OCI-LY1 (cell line): ENCODE data around the gene PRG2.

Source experiments
- H2AFZ ChIP-seq: fragments of 200-600 bp; sonication (generic), shearing (Covaris generic); 2 replicates; pipeline ENCODE4 v1.6.0; 2014; ENCODE audit warnings: antibody characterized with exemption, mild to moderate bottlenecking, low read length
- H3F3A ChIP-seq: fragments of 200-600 bp; sonication (generic), shearing (Covaris generic); 2 replicates; pipeline ENCODE4 v1.6.0; 2014; ENCODE audit warnings: mild to moderate bottlenecking, antibody characterized with exemption, low read length, moderate library complexity; ENCODE audit not compliant: insufficient read depth
- H3K27ac ChIP-seq: fragments of 200-600 bp; sonication (generic); 2 replicates; pipeline ENCODE4 v1.5.1; 2014; ENCODE audit warnings: low read length, mixed run types, mild to moderate bottlenecking, low read depth; ENCODE audit not compliant: poor library complexity, severe bottlenecking
- H3K27me3 ChIP-seq: fragments of 200-600 bp; sonication (generic); 2 replicates; pipeline ENCODE4 v1.6.0; 2014; ENCODE audit warnings: antibody characterized with exemption, mild to moderate bottlenecking, low read length, moderate library complexity; ENCODE audit not compliant: insufficient read depth
- H3K36me3 ChIP-seq: fragments of 200-600 bp; sonication (generic); 2 replicates; pipeline ENCODE4 v1.6.1; 2014; ENCODE audit warnings: mild to moderate bottlenecking, antibody characterized with exemption, low read length, moderate library complexity, mixed read lengths; ENCODE audit not compliant: insufficient read depth
- H3K4me1 ChIP-seq: fragments of 200-600 bp; sonication (generic); 2 replicates; pipeline ENCODE4 v1.5.1; 2014; ENCODE audit warnings: mild to moderate bottlenecking, low read length, moderate library complexity; ENCODE audit not compliant: insufficient read depth, severe bottlenecking
- H3K4me2 ChIP-seq: fragments of 200-600 bp; sonication (generic), shearing (Covaris generic); 2 replicates; pipeline ENCODE4 v1.6.1; 2014; ENCODE audit warnings: low read length
- H3K4me3 ChIP-seq: fragments of 200-600 bp; sonication (generic); 2 replicates; pipeline ENCODE4 v1.5.1; 2014; ENCODE audit warnings: low read length, low read depth, mild to moderate bottlenecking, mixed read lengths; ENCODE audit not compliant: poor library complexity, severe bottlenecking
- H3K79me2 ChIP-seq: fragments of 200-600 bp; shearing (Covaris generic); 2 replicates; pipeline ENCODE4 v1.6.1; 2016; ENCODE audit warnings: mixed run types, low read length, mixed read lengths; ENCODE audit not compliant: insufficient read depth
- H3K9ac ChIP-seq: fragments of 200-600 bp; sonication (generic), shearing (Covaris generic); 2 replicates; pipeline ENCODE4 v1.6.1; 2014; ENCODE audit warnings: mild to moderate bottlenecking, low read length, mixed read lengths
- H3K9me2 ChIP-seq: fragments of 200-600 bp; sonication (generic), shearing (Covaris generic); 2 replicates; pipeline ENCODE4 v1.6.1; 2014; ENCODE audit warnings: low read depth, mild to moderate bottlenecking, low read length, mixed read lengths
- H3K9me3 ChIP-seq: fragments of 200-600 bp; shearing (Covaris generic); 2 replicates; pipeline ENCODE4 v1.6.1; 2014; ENCODE audit warnings: low read length, mixed read lengths
- H4K20me1 ChIP-seq: fragments of 200-600 bp; sonication (generic), shearing (Covaris generic); 2 replicates; pipeline ENCODE4 v1.6.0; 2016; ENCODE audit warnings: mild to moderate bottlenecking, low read length; ENCODE audit not compliant: insufficient read depth
- EZH2 ChIP-seq: fragments of 200-600 bp; sonication (generic), shearing (Covaris generic); IDR thresholded peaks from 2 replicates; pipeline ENCODE4 v1.8.0; 2017; ENCODE audit warnings: borderline replicate concordance, mixed run types, mild to moderate bottlenecking, antibody characterized with exemption, low read length, moderate library complexity, mixed read lengths
- TF ChIP-seq, protein P1 (sequence below): fragments of 200-600 bp; sonication (generic), shearing (Covaris generic); IDR thresholded peaks from 2 replicates; pipeline ENCODE4 v1.5.1; 2017; ENCODE audit warnings: mild to moderate bottlenecking, antibody characterized with exemption, low read length, moderate library complexity, mixed read lengths

PRG2 gene

DNA sequence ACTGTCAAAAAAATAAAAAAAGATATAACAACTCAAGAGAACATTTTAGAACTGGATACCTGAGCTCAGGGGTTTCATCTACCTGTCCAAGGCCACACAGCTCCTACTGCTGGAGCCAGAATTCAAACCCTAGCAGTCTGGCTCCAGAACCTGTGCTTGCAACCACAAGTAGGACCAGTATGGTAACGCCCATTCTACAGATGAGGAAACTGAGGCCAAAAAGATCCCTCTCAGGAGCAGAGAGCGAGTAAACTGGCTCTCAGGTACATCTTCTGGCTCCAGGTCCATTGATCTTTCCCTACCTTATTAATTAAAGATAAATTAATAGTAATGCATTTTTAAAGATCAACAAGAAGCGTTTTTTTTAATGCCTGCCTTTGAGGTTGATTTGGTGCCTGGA is 33.1 kb downstream of the PRG2 start:
- TF ChIP-seq, protein P1, sequence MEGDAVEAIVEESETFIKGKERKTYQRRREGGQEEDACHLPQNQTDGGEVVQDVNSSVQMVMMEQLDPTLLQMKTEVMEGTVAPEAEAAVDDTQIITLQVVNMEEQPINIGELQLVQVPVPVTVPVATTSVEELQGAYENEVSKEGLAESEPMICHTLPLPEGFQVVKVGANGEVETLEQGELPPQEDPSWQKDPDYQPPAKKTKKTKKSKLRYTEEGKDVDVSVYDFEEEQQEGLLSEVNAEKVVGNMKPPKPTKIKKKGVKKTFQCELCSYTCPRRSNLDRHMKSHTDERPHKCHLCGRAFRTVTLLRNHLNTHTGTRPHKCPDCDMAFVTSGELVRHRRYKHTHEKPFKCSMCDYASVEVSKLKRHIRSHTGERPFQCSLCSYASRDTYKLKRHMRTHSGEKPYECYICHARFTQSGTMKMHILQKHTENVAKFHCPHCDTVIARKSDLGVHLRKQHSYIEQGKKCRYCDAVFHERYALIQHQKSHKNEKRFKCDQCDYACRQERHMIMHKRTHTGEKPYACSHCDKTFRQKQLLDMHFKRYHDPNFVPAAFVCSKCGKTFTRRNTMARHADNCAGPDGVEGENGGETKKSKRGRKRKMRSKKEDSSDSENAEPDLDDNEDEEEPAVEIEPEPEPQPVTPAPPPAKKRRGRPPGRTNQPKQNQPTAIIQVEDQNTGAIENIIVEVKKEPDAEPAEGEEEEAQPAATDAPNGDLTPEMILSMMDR = no peak
- TF ChIP-seq EZH2 = no peak
- no peaks in the 10 kb centered on the region for H3K9me2 ChIP-seq
- no peaks in the 10 kb centered on the region for H3K4me1 ChIP-seq
- no peak overlapping the region for H2AFZ ChIP-seq
- H3K27me3 ChIP-seq = no peaks in the 10 kb centered on the region
- H4K20me1 ChIP-seq = no peaks in the 10 kb centered on the region
- H3F3A ChIP-seq = no peaks in the 10 kb centered on the region
- H3K9me3 ChIP-seq = no peaks in the 10 kb centered on the region
- H3K36me3 ChIP-seq = no peaks in the 10 kb centered on the region
- H3K4me2 ChIP-seq = no peak overlapping the region
- H3K4me3 ChIP-seq = no peak overlapping the region
- H3K79me2 ChIP-seq = no peaks in the 10 kb centered on the region
- no peak overlapping the region for H3K9ac ChIP-seq
- H3K27ac ChIP-seq = no peak overlapping the region

DNA sequence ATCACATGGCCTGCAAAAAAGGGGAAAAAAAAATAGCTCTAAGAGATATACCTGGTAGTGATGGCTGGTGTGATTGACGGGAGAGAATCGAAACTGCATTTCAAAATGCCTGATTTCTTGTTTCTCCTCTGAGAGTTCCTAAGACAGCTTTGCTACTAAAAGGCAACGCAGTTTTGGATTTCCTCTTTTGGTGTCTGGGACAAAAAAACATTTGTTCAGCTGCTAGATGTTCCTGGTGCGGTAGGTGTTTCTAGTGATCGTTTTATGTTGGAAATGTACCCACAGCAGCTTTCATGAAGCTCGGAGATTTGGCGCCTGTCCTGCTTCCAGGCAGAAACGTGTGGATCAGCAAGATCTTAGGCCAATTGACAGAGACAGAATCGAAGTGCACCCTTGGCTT is 34.2 kb downstream of the PRG2 start:
- TF ChIP-seq, protein P1 = no peak
- no peak for TF ChIP-seq EZH2
- Histone ChIP-seq H3K27me3 (no peaks in the 10 kb centered on the region; the same call in 1 of the 2 replicates), H3K36me3 (no peaks in the 10 kb centered on the region), H3K4me3 (no peak overlapping the region), H3K79me2 (no peaks in the 10 kb centered on the region), H3K9me2 (no peaks in the 10 kb centered on the region), H4K20me1 (no peaks in the 10 kb centered on the region), H3K27ac (no peak overlapping the region), H3K4me1 (no peaks in the 10 kb centered on the region), H3F3A (no peaks in the 10 kb centered on the region), H3K9ac (no peak overlapping the region), H3K9me3 (peaks cover 3% of the 10 kb centered on the region; the same call in 1 of the 2 replicates), H3K4me2 (no peak overlapping the region), H2AFZ (no peak overlapping the region)

DNA sequence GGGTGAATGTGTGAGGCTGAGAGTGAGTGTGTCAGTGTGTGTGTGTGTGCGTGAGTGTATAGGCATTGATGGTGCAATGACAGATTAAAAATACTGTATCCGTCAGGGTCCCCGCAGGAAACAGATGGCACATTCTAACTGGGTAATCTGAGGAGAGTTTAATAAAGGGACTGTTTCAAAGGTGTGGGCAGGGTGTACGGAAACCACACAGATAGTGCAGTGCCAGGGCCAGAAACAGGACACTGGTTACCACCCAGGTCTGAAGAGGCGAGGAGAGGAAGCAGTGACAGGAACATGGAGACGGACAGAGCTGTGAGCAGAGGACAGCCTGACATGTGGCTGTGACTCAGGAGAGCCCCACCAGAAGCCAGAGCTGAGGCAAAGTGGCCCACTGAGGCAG is 35.8 kb downstream of the PRG2 start:
- no peaks in the 10 kb centered on the region for H3K79me2 ChIP-seq
- no peaks in the 10 kb centered on the region for H3K9me2 ChIP-seq
- no peak overlapping the region for H3K4me3 ChIP-seq
- H3F3A ChIP-seq = no peaks in the 10 kb centered on the region
- no peaks in the 10 kb centered on the region for H4K20me1 ChIP-seq
- no peak overlapping the region for H3K9ac ChIP-seq
- H3K27ac ChIP-seq = no peak overlapping the region
- no peaks in the 10 kb centered on the region; the same call in 1 of the 2 replicates for H3K27me3 ChIP-seq
- no peaks in the 10 kb centered on the region for H3K4me1 ChIP-seq
- H3K4me2 ChIP-seq = no peak overlapping the region
- TF ChIP-seq, protein P1 = no peak
- TF ChIP-seq EZH2 = no peak
- peaks cover 5% of the 10 kb centered on the region; the same call in 1 of the 2 replicates for H3K9me3 ChIP-seq
- no peak overlapping the region for H2AFZ ChIP-seq
- H3K36me3 ChIP-seq = no peaks in the 10 kb centered on the region
